Keratinocyte (primary cell): ENCODE measurements around the gene FICD.

Experiments
- EZH2 ChIP-seq: IDR thresholded peaks from one replicate; pipeline ENCODE4 v1.6.1; 2012; ENCODE audit warnings: inconsistent platforms, mild to moderate bottlenecking, low read length, moderate library complexity
- TF ChIP-seq, protein P1 (sequence below), 3 experiments: IDR thresholded peaks in 1 of 3; conservative IDR thresholded peaks in 1 of 3; optimal IDR thresholded peaks in 1 of 3; 2 replicates in 2 of 3; 3 replicates in 1 of 3; pipeline versions ENCODE3 to v1.5.1; 2011; ENCODE audit warnings: low read length in 3 of 3, mild to moderate bottlenecking in 3 of 3, moderate library complexity in 2 of 3, control low read depth in 1 of 3, inconsistent platforms in 1 of 3; ENCODE audit not compliant: insufficient read depth in 2 of 3; ENCODE audit errors: extremely low read depth in 1 of 3

DNA sequence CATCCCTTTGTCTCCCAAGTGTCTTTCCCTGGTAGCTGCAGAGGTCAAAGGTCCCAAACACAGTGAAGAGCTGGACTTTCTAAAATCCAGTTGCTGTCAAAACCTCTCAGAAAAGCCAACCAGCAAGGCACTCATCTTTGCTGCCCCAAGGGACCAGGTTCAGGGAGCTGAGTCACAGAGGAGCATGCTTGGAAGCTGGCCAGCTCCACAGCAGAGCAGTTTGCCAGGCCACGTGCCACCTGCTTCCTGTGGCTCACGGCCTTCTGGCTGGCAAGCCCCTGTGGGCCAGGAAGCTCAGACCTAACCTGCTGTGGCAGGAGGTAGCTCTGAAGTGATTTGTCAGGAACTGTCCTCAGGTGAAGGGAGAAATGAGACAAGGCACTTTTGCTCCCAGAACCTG is 50.9 kb downstream of the FICD start:
- TF ChIP-seq, protein P1, sequence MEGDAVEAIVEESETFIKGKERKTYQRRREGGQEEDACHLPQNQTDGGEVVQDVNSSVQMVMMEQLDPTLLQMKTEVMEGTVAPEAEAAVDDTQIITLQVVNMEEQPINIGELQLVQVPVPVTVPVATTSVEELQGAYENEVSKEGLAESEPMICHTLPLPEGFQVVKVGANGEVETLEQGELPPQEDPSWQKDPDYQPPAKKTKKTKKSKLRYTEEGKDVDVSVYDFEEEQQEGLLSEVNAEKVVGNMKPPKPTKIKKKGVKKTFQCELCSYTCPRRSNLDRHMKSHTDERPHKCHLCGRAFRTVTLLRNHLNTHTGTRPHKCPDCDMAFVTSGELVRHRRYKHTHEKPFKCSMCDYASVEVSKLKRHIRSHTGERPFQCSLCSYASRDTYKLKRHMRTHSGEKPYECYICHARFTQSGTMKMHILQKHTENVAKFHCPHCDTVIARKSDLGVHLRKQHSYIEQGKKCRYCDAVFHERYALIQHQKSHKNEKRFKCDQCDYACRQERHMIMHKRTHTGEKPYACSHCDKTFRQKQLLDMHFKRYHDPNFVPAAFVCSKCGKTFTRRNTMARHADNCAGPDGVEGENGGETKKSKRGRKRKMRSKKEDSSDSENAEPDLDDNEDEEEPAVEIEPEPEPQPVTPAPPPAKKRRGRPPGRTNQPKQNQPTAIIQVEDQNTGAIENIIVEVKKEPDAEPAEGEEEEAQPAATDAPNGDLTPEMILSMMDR (optimal IDR thresholded peaks at IDR 0.05 in 1 of 3, IDR thresholded peaks at IDR 0.05 in 1 of 3, conservative IDR thresholded peaks at IDR 0.05 in 1 of 3; ENCODE audit: extremely low read depth in 1 of 3, insufficient read depth in 2 of 3, low read length in 3 of 3): no peak
- no peak for TF ChIP-seq EZH2
